GM12873 (cell line): Measurements from ENCODE around the gene STK10.

Experiments used
- CTCF ChIP-seq: IDR thresholded peaks from 2 replicates; pipeline ENCODE4 v1.5.1; 2012; ENCODE audit warnings: low read depth, mild to moderate bottlenecking, moderate library complexity, low read length, control low read depth; ENCODE audit not compliant: insufficient read depth; ENCODE audit errors: missing control alignments

STK10 gene

GRCh38 chr5:172063463-172064235 lies 124.4 kb downstream of the STK10 start:
- TF ChIP-seq CTCF: no peak

- TF ChIP-seq CTCF: peak; percentile 59
Measured at GRCh38 chr5:172059661-172060100, 128.3 kb downstream of the STK10 start.

GRCh38 chr5:172058088-172058487 lies 129.9 kb downstream of the STK10 start:
- TF ChIP-seq CTCF: no peak

GRCh38 chr5:172055996-172056395 lies 132.0 kb downstream of the STK10 start:
- no peak for TF ChIP-seq CTCF

GRCh38 chr5:172055421-172055820 lies 132.6 kb downstream of the STK10 start:
- no peak for TF ChIP-seq CTCF

GRCh38 chr5:172054611-172055153 lies 133.3 kb downstream of the STK10 start:
- no peak for TF ChIP-seq CTCF

GRCh38 chr5:172052450-172053236 lies 135.4 kb downstream of the STK10 start:
- TF ChIP-seq CTCF: no peak
